Cerebellar nuclear complex (tissue), 1 donor: ENCODE results near the gene ATP10A.
"Not testable (repeated sequence)": the region's sequence is repeated elsewhere in the genome, so short reads cannot be mapped to it uniquely, and the experiment has no call there.

Source experiments
- DNase-seq, 2 experiments: peaks; one replicate each; lab custom pipeline; 2025; lab: John Stamatoyannopoulos, UW

Gene ATP10A

DNA sequence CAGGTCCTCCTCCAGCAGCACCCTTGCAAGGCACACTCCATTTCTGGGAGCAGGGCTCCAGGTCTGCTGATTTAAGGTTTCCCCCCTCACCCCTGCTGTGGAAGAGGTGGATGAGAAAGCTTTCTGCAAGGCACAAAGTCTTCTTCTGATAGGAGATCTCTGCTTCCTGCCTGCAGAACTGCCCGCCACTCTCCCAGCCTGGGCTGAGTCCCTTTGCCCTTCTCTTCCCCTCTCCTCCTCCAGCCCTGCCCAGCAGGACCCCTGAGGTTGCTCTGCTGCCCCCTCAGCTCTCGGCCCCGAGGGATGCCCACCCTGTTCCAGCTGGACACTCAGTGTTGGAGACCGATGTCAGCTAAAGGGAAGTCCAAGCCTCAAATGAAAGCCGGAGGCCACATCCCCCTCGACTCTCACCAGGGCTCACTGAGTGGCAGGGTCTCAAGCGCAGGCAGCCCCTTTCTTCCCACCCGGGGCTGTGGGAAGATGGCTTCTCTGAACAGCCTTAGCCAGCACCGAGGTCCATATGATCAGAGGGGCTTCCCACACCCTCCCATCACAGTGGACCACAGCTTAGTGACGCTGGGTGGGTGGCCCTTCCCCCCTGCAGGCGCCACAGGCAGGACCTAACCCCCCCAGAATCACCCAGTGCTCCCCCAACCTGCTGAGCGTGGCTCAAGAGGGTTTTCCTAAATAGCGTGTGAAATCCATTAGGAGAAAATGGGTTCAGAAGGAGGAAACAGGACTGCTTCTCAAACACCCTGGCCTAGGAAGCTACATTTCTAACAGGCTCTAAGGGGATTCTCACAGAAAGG, 4.0 kb downstream of the ATP10A start:
- no peak for DNase-seq

DNA sequence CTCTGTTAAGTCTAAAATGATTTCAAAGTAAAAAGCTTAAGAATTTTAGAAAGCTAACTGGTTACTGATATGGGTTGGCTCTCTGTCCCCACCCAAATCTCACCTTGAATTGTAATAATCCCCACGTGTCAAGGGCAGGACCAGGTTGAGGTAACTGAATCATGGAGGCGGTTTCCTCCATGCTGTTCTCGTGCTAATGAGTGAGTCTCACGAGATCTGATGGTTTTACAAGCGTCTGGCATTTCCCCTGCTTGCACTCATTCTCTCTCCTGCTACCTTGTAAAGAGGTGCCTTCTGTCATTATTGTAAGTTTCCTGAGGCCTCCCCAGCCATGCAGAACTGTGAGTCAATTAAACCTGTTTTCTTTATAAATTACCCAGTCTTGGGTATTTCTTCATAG, 7.1 kb downstream of the ATP10A start:
- DNase-seq, result not testable (repeated sequence)

DNA sequence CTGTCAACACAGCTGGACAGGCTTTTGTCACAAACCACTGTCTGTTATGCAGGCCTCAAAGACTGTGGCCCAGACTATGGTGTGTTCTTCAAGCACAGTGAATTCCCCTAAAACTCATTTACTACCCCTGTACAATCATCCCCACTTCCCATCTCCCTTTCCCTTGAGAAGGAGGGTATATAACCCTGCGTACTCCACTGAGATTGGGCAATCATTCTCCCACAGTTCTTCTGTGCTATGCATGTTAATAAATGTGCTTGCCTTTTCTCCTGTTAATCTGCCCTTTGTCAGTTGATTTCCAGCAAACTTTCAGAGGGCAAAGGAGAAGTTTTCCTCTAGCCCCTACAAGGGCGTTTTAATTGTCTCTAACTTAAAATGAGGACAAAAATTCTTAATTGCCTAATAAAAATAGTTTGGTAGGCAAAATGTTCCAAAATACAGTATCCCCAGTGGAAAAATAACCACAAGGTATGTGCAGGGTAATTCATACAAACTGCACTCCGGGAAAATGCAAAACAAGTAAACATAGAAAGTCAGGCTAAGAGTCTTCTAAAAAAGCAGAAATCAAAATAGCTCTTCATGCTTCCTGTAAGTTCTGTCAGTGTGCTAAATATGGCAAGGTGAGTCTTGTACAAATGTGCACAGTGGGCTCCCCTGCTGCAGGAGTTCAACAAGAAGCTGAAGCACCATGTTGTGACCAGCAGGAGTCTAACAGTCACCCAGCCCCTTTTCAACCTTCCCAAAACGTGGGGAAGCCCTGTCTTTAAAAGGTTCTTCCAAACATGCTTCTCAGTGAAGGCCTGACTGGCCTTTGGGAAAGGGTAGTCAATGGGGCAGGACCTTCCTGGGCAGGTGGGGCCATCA, 10.2 kb downstream of the ATP10A start:
- DNase-seq, result no peak

DNA sequence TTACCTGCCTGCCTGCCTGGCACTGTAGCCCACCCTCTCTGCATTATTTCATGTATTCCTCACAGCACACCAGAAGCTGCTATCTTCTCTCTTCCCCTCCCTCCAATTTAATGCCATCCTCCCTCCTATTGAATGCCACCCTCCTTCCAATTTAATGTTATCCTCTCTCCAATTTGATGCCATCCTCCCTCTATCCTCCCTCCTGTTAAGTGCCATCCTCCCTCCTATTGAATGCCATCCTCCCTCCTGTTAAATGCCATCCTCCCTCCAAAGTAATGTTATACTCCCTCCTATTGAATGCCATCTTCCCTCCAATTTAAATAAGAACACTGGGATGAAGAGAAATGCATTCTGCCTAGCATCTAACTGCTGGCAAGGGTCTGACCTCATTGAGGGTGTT, 11.1 kb downstream of the ATP10A start:
- DNase-seq, result no peak

DNA sequence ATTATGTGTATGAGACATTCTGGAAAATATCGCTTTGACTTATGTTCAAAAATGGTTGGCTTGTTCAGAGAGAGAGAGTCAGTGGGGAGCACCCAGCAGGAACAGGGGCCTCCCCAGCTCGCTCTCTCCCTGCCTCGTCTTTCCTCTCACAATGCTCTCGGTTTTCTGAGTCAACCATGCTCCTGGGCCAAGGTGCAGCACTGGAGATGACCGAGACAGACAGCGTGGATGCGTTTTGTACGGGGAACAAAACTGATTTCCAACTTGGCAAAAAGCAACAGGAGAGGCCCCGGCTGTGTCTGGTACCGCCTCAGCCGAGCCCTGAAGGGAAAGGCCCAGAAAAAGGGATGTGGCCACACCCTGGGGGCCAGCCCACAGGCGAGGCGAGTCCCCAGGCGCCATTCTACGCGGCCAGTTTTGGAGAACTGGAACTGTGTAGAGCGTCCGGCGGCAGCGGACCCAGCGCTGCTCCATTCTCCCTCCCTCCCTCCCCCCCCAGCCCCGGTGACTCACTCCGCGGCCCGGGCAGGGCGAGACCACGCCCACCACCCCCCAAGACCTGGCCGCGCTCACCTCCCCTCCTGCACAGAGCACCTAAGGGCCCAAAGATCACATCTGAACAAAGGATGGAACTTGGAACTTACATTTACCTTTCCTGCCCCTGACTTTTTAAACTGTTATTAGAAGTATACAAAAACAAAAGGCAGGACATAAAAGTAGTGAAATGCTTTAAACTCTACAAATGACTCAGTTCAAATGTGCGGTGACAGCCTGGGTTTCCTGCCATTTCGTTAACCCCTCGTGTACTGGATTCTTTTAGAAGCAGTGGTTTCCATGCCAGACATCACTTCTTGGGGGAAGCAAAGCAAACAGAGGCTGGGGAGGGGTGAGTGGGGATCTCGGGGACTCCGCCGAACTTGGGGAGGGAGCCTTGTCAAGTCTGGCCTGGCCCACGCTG, 12.7 kb downstream of the ATP10A start:
- no peak for DNase-seq

DNA sequence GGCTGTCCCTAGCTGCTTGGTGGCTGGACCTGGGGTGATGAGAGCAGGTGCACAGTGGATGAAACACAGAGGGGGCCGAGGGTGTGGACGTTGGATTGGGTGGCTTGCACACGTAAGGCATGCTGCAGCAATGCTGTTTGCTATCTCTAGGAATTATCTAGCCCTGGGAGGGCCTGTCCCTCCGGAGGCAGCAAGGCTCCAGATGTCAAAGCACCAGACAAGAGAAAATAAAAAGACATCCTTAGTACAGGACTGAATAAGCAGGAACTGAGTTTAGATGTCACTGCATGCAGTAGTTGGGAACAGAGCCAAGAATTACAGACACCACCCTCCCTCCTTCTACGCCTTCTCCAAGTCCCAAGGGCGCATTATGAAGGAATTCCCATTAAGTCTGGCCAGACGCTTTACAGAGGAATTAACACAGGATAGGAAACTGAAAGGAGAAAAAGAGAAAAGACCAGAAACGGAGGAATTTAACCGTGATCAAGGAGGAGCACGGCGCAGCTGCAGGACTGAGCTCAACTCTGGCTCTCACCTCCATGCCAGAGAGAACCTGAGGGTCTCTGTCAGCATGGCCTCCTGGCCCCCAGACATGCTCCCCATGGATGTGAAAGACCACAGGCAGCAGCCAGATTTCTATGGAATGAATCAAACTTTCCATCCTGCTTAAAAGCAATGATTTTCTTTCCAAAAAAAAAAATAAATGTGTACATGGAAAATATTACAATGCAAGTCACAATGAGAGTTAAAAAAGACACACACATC, 13.8 kb downstream of the ATP10A start:
- DNase-seq, result no peak

DNA sequence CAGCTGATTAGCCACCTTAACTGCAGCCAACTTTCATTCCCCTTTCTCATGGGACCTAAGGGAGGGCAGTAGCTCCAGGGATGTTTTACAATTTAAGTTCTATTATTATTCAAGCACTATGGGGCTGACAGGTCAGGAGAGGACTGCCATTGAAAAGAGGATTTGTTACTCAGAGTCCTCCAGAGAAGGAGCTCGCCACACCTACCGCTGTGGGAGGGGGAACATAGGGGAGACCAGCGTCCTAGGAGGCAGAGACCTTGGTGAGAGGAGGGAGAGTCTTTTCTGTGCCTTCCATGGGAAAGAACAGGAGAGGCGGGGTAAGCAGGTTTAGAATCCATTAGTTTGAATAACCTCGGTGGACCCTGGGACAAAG, 14.4 kb downstream of the ATP10A start:
- DNase-seq, result no peak

DNA sequence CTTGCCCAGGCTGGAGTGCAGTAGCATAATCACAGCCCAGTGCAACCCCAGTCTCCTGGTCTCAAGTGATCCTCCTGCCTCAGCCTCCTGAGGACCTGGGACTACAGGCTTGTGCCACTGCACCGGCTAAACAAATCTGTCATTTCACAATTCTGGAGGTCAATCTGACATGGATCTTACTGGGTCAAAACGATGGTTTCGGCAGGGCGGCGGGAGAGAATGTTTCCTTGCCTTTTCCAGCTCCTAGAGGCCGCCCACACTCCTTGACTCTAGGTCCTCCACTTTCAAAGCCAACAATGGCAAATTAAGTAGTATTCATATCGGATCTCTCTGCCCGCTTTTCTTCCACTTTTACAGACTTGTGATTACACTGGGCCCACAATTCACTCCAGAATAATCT, 14.8 kb downstream of the ATP10A start:
- no peak for DNase-seq

DNA sequence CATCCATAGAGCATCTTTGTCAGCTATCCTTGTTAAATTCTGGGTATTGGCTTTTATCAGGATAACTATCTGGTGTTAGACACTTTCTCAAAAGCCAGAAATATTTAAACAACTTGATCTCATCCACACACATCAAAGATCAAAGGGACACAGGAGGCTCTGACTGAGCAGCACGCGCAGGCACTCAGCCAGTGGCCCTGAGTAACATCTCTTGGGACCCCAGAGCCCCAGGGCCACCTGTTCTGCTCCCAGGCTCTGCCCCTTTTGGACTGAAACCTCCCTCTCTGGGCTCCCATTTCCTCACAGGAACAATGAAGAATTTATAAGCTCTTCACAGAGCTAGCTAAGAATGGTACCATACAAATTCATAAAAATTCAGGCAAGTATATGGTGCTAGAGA, 16.1 kb downstream of the ATP10A start:
- DNase-seq, result no peak

DNA sequence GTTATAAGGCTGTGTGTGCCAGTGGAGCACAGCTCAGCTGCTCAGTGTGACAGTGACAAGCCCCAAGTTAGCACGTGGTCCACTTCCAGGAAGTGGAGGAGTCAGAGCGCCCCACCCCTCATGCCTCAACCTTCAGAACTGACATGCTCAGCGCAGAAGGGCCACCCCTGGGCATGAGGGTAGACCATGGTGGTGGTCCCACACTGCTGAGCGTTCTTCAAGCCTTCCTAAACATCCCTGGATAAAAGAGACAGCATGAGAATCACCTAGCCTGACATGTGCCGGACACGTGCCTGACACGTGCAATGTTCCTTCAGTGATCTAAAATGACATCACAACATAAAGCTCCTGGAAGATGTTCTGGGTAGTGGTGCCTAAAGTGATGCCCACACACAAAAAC, 16.8 kb downstream of the ATP10A start:
- no peak for DNase-seq

DNA sequence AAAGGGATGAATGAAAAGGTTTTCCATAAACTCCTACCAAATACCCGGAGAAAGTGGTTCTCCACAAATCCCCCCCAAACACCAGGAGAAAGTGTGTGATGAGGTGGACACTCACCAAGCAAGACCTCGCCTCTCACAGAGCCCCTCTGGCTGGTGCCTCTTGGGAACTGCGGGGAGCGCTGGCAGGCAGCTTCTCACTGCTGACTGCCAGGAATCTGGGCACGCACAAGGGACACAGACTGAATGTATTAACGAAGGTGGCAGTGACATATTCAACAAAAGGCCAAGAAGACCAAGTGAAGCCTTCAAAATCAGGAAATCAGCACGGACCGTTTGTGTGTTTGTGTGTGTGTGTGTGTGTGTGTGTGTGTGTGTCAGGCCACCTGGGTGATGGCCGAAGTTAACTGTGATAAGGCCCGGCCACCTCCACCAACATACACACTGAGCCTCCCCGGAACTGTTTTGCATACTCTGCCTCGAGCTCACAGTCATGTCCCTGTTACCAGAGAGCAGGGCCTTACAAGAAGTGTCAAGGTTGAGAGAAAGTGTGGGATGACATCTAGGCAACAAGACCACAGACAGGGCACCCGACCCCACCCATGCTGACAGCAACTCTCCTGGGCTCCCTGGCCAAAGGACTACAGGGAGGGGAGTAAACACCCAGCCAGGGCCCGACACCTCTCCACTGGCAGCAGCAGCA, 18.0 kb downstream of the ATP10A start:
- DNase-seq, result no peak

DNA sequence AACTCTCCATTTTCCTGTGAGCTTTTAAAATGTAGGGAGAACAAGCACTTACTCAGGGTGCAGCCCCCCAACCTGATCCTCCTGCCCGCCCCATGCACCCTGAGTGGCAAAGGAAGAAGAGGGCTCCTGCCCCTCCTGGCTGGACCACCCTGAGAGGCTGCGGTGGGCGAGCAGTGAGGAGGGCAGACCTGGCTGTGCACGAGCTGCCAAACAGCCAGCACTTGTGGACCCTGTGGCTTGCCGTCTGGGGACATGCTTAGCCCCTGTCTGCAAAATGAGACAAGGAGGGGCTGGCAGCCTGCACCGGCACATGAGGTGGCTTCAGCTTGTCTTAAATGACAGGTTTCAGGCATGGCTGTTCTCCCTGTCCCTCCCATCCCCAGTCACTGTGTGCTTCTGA, 18.6 kb downstream of the ATP10A start:
- no peak for DNase-seq

DNA sequence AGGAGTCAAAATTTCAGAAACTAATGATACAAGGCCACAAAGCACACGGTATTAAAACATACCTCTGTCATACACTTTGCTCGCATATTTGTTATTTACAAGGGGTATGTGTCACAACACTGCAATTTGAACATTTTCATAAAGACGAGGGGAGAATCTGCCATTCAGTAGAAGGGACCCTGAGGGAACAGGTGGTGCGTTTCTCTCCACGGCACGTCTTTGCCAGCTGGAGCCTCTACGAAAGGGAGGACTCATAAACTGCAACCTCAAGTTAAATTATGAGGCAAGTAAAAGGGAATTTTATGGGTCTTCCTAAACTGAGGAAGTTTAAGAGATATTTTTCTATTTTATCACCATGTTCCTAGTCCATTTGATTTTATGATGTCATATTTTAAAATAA, 19.1 kb downstream of the ATP10A start:
- DNase-seq, result no peak

DNA sequence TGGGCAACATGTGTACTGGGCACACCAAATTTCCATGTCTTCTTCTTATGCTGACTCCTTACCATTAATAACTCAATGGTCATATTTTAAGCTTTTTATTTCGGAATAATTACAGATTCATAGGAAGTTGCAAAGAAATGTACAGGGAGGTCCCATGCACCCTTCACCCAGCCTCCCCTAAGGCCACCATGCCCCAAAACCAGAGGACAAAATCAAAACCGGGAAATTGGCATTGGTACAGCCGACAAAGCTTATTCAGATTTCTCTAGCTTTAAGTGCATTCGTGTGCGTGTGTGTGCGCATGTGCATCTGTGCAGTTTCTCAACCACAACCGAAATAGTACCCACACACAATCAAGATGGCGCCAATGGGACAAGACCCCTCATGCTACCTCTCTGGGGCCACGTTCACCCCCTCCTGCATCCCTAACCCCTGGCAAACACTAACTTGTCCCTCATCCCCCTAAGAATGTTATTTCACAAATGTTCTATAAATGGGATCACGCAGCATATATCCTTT, 23.4 kb downstream of the ATP10A start:
- no peak for DNase-seq

DNA sequence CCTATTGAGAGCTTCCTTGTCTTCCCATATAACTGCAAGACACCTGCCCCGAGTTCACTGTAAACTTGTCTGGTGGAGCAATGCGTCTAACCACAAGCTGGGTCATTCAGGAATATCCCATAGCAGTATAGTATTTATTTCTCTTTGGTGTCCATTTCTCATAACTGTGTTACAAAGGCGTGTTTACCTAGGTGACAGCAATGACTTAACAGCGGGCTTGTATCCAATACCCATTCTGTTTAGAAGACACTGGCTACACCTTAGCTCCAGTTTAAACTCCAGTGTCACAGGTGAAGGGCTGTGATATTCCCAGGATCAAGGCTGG, 24.3 kb downstream of the ATP10A start:
- no peak for DNase-seq

DNA sequence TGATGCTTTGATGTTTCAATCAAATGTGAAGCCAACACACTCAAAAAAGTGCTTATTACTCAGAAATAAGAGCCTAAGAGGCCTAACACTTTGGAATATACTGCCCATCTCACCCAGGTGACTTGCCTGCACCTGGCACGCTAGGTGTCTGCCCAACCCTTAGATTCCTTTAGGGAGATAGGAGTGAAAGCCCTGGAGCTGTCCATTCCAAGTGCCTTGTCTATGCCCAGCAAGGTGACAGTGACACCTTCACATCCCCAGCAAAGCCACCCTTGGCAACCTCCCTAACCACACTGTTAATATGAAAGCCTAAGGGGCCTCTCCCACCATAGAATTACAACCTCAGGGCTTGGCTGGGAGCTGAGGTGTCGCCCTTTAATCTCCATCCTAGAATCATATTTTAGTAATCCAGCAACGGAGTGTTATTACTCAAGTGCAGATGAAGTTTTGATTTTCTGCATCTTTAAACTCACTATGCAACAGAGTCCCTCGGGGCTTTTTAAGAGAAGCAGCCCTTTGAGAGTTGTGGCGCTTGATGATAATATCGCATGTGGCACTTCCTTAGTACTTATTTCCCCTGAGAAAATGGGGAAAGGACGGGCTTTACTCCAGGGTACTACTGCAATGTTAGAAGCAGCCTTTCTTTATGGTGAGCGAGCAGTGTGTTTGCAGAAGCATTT, 24.8 kb downstream of the ATP10A start:
- no peak for DNase-seq

DNA sequence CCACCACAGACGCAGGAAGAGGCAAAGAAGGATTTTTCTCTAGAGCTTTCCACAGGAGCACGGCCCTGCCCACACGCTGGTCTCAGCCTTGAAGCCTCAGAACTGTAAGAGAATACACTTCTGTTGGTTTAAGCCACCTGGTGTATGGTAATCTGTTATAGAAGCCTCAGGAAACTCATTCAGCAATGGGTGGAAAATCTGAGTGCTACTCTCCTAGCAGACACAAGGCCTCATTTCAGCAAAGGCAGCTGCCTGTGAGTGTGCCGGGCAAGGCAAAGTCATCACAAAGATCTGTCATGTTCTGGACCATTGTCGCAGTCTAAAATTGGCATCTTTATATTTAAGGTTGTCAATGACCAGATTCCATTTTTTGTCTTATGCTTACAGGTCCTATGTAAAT, 31.0 kb downstream of the ATP10A start:
- DNase-seq, result no peak

DNA sequence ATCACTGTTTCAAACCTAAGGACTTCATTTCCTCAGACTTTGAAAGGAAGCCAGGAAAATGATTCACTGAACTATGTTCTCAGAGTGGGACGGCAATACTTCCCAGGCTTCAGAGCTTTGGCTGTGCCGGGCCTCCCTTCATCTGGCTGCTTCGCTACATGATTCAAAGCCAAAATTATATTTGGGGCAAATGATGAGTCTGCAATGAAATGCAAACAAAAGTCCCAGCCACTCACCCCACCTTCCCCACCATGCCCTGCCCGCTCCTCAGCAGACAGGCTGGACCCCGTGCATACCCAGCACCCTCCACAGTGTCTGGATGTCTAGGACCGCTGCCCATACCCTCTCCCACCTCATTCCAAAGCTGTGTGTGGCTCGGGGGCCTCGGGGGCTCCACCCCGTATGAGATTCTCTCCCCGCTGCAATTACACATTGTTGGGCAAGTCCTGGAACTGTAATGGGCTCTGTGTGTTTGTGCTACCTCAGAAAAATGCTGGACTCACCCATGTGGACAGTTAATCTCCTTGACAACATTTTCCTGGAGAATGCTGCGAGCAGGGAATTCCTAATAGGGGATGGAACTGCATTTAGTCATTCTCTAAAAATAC, 32.2 kb downstream of the ATP10A start:
- DNase-seq, result no peak

DNA sequence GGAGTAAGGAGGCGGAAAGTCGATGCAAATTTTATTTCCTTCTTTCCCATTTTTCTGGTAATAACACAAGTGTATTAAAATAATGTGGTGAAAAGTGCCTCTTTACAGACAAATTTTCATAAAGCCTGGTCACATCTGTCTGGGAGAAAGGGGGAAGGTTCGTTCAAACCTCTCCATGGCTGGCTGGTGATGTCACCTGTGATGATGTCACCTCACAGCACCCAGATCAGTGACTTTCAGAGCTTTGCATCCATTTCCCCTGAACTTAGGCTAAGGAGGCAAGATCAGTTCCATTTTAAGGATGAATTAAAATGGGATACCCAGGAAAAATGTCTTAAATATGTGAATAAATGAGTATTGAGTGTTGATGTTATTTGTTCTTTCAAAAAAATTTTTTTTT, 34.1 kb downstream of the ATP10A start:
- DNase-seq, result no peak

DNA sequence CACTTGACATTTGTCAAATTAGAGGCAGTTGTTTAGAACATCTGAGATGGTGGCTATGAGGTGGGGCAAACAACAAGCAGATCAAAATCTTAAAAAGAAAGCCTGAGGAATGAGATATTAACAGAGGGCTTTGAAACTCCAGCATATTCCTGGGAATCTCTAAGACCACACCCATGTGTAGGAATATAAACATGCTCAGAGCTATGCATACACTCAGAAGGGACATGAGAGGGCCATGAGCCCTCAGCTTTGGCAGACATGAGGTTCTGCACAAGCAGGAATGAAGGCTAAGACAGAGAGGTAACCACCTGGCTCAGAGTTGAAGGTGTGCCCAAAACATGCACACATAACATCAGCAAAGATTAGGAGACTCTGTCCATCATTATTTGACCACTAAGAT, 37.9 kb downstream of the ATP10A start:
- DNase-seq, result no peak
